ENCODE measurements around the gene GTF2IRD1. TPM values are rescaled to one million over a fixed set of nuclear protein-coding genes. Genes with fewer than 3 reads are reported as not detected.

GTF2IRD1 gene
- total and polyA plus RNA-seq, 2 of the 13 experiments (the other 11 are each of a cell fraction or from before 2014, with no cell fraction given): 16.5 to 26.7 TPM

DNA sequence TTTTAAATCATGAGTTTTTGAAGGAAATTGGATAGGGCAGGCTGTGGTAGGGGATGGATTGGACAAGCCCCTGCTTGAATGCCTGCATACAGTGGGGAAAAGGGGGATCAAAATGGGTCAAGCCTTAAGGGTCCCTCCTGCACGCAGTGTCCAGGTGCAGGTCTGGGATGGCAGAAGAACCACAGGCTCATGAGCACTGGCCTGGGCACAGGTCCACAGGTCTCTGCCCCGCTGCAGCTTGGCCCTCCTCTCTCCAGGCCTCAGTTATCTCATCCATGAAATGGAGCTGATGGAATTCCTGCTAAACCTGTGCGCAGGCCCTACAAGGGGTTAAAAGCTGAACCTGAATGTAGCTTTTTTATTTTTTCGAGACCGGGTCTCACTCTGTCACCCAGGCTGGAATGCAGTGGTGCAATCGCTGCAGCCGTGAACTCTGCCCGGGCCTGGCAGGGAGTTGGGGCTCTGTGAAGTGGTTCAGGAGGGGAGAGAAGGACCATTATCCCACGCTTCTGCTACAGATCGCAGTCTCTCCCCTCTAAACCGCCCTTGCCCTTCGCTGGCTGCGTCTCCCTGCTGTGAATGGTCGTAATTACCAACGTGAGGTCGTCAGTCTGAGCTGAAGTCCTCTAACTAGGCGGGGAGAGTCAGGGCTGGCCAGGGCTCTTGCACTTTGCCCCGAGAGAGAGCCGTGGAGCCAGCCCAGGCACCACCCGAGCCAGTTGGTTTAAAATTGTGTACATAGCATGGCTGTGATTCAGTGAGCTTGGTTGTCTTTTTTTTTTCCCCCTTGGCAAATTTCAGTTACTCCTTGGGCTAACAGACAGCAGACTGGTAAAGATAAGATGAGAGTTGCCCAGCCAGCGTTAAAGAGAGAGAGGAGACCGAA, 126.3 kb downstream of the GTF2IRD1 start (continued):
- TF ChIP-seq, protein P1, sequence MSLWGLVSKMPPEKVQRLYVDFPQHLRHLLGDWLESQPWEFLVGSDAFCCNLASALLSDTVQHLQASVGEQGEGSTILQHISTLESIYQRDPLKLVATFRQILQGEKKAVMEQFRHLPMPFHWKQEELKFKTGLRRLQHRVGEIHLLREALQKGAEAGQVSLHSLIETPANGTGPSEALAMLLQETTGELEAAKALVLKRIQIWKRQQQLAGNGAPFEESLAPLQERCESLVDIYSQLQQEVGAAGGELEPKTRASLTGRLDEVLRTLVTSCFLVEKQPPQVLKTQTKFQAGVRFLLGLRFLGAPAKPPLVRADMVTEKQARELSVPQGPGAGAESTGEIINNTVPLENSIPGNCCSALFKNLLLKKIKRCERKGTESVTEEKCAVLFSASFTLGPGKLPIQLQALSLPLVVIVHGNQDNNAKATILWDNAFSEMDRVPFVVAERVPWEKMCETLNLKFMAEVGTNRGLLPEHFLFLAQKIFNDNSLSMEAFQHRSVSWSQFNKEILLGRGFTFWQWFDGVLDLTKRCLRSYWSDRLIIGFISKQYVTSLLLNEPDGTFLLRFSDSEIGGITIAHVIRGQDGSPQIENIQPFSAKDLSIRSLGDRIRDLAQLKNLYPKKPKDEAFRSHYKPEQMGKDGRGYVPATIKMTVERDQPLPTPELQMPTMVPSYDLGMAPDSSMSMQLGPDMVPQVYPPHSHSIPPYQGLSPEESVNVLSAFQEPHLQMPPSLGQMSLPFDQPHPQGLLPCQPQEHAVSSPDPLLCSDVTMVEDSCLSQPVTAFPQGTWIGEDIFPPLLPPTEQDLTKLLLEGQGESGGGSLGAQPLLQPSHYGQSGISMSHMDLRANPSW (CRISPR knock-in tag; IDR thresholded peaks at IDR 0.05; ENCODE audit: borderline replicate concordance): peak; percentile 90; the same call in 1 of the 2 replicates
- TF ChIP-seq RBFOX2 (IDR thresholded peaks at IDR 0.05; ENCODE audit: low read depth, low read length) (peak; percentile 68), ZEB1 (IDR thresholded peaks at IDR 0.05; ENCODE audit: insufficient replicate concordance, low read depth) (peak; percentile 12), ZFP1 (CRISPR knock-in tag; IDR thresholded peaks at IDR 0.05) (0 out of 2 replicates have a peak, but pooled peaks have one; percentile 34), ZSCAN31 (CRISPR knock-in tag; IDR thresholded peaks at IDR 0.05; ENCODE audit: low read depth) (peak; percentile 60; the same call in 1 of the 2 replicates), ZNF460 (CRISPR knock-in tag; IDR thresholded peaks at IDR 0.05; ENCODE audit: borderline replicate concordance) (peak; percentile 35; the same call in 1 of the 2 replicates), TBP (CRISPR knock-in tag; IDR thresholded peaks at IDR 0.05) (0 out of 2 replicates have a peak, but pooled peaks have one; percentile 69), THAP11 (CRISPR knock-in tag; IDR thresholded peaks at IDR 0.05) (peak; percentile 69), ZNF543 (CRISPR knock-in tag; IDR thresholded peaks at IDR 0.05) (peak; percentile 93), RXRA (CRISPR knock-in tag; IDR thresholded peaks at IDR 0.05) (peak; percentile 94), ZNF121 (CRISPR knock-in tag; IDR thresholded peaks at IDR 0.05) (peak; percentile 98), ZNF232 (CRISPR knock-in tag; IDR thresholded peaks at IDR 0.05; ENCODE audit: borderline replicate concordance) (peak; percentile 82), GATAD1 (CRISPR knock-in tag; IDR thresholded peaks at IDR 0.05) (peak; percentile 26; the same call in 1 of the 2 replicates), ZSCAN29 (CRISPR knock-in tag; conservative IDR thresholded peaks at IDR 0.05) (peak; percentile 91)
- TF ChIP-seq, protein P2, sequence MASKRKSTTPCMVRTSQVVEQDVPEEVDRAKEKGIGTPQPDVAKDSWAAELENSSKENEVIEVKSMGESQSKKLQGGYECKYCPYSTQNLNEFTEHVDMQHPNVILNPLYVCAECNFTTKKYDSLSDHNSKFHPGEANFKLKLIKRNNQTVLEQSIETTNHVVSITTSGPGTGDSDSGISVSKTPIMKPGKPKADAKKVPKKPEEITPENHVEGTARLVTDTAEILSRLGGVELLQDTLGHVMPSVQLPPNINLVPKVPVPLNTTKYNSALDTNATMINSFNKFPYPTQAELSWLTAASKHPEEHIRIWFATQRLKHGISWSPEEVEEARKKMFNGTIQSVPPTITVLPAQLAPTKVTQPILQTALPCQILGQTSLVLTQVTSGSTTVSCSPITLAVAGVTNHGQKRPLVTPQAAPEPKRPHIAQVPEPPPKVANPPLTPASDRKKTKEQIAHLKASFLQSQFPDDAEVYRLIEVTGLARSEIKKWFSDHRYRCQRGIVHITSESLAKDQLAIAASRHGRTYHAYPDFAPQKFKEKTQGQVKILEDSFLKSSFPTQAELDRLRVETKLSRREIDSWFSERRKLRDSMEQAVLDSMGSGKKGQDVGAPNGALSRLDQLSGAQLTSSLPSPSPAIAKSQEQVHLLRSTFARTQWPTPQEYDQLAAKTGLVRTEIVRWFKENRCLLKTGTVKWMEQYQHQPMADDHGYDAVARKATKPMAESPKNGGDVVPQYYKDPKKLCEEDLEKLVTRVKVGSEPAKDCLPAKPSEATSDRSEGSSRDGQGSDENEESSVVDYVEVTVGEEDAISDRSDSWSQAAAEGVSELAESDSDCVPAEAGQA (IDR thresholded peaks at IDR 0.05; ENCODE audit: low read depth): 0 out of 2 replicates have a peak, but pooled peaks have one; percentile 11
- TF ChIP-seq, protein P2 (CRISPR knock-in tag; IDR thresholded peaks at IDR 0.05; ENCODE audit: borderline replicate concordance): no peak; the same call in 1 of the 2 replicates
- TF ChIP-seq, protein P3, sequence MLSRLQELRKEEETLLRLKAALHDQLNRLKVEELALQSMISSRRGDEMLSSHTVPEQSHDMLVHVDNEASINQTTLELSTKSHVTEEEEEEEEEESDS (CRISPR knock-in tag; IDR thresholded peaks at IDR 0.05; ENCODE audit: borderline replicate concordance): 0 out of 2 replicates have a peak, but pooled peaks have one; percentile 33
- TF ChIP-seq, protein P4, sequence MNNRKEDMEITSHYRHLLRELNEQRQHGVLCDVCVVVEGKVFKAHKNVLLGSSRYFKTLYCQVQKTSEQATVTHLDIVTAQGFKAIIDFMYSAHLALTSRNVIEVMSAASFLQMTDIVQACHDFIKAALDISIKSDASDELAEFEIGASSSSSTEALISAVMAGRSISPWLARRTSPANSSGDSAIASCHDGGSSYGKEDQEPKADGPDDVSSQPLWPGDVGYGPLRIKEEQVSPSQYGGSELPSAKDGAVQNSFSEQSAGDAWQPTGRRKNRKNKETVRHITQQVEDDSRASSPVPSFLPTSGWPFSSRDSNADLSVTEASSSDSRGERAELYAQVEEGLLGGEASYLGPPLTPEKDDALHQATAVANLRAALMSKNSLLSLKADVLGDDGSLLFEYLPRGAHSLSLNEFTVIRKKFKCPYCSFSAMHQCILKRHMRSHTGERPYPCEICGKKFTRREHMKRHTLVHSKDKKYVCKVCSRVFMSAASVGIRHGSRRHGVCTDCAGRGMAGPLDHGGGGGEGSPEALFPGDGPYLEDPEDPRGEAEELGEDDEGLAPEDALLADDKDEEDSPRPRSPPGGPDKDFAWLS (CRISPR knock-in tag; IDR thresholded peaks at IDR 0.05; ENCODE audit: borderline replicate concordance): 0 out of 2 replicates have a peak, but pooled peaks have one; percentile 48
